Measurements from ENCODE around the gene SNRK.

The SNRK gene

DNA sequence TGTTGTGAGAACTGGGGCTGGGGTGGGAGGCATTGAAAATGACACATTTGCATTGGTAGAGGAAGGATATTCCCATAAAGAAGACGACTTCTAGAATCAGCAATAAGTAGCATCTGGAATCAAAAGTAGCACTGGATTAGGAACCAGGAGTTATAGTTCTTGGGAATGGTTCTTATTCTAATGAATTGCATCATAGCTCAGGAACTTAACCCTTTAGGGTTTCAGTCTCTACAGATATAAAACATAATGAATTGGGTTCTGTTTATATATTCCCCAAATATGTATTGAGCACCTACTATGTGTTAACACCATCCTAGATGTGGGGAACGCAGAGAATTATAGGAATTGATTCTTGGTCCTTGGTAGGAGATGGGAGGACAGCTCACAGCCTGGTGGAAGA lies 16.3 kb upstream of the SNRK start:
- DNase-seq (ENCODE audit: low read depth) = no peak

GRCh38 chr3:43273416-43273815 lies 12.9 kb upstream of the SNRK start:
- no peak for DNase-seq (ENCODE audit: low read depth)

DNA sequence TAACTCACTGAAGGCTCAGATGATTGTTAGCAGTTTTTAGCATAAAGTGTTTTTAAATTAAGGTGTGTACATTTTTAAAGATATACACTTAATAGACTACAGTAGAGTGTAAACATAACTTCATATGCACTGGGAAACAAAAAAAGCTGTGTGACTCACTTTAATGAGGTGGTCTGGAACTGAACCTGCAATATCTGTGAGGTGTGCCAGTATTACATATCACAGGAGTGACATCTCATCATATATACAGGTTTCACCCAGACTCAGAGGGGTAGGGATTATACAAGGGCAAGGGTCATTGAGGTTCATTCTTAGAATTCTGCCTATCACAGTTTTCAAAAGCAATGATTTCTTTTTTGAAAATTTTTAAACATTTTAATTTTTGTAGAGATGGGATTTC lies 7.3 kb upstream of the SNRK start:
- no peak for DNase-seq (ENCODE audit: low read depth)

DNA sequence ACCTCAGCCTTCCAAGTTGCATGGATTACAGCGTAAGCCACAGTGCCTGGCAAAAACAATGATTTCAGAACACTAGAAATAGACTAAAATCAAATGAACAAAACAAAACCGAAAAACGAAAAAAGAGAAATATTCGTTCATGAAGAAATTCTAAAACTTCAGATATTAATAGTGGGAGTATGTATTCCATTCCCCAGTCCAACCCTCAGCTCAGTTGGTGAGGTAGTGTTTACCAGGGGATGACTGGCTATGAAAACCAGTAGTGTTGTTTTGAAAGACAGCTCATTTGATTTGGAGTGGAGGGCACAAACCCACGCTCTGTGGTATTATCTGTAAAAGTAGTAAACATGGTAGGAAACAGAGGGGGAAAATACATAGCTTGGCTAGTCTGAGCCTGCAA lies 6.8 kb upstream of the SNRK start:
- no peak for DNase-seq (ENCODE audit: low read depth)

DNA sequence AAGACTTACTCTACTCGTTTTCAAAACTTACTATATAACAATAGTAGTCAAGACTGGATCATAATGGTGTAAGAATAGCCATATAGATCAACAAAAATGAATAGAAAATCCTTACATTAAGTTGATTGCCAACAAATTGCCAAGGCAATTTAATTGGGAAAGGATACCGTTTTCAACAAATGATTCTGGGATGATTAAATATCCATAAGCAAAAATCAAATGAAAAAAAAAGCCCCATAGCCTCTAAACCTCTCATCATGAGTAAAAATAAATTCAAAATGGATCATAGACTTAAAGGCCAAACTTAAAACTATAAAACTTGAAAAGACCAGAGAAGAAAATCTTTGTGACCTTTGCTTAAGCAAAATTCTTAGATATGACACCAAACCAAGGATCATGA lies 5.3 kb upstream of the SNRK start:
- no peak for DNase-seq (ENCODE audit: low read depth)

DNA sequence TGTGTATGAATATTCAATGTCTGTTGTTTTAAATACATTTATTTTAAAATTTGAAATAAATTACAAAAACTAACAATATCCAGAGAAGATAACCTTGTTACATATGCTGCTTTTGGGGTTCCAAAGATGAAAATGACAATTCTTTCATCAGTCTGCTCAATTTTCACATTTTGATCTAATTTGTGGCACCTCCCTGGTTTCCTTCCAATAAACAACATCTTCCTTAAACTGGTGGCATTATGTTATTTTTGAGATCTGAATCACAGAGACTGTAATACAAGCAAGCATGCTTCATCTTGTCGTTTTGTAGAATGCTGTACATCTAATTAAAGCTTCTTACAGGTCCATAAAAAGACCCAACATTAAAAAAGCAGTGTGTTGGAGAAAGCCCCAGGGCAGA lies 2.2 kb upstream of the SNRK start:
- no peak for DNase-seq (ENCODE audit: low read depth)

DNA sequence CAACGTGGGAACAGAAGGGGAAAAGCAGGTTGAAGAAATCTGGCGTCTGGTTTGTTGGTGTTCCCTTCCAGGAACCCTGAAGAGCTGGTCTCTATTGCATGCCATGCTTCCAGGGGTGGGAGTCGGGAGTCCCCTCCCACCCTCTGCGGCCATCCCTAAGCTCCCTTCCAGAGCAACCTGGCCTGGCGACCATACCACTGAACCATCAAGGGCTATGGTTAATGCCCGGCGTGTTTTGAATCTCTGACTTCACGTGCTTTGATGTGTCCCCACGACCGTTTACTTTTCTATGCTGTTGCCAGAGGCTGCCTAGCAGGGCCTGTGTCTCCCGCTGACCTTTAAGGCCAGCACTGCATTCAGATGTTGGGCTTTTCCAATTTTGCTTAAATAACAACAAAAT lies 696 bp upstream of the SNRK start:
- no peak for DNase-seq (ENCODE audit: low read depth)

DNA sequence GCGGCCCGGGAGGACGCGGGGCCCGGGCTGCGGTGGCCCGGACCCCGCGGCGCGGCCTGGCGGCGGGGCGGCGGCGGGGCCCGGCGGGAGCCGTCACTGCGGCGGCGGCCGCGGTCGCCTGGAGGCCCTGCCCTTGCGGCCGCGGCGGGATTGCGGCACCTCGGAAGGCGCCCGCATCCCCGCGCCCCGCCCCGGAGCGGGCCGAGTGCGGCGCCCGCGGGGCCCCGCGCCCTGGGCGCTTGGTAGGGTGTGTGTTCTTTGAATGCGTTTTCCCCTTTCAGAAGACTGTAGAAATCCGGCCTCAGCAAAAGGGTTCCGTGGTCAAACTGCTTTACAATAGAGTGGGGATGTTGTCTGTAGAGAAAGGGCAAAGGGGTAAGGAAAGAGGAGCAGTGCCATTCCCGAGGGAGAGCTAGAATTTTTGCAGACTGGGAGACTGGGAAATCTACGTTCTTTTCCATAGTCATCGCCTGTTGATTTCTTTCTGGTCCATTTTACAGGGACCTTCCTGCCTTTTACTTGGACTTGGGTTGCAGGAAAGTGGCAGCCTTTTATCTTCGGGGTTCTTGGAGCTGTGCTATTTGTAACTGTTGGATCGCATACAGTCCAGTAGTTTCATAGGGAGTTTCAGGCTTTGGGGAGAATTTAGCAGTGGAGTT lies 630 bp downstream of the SNRK start:
- peak; percentile 20 for DNase-seq (ENCODE audit: low read depth)

- no peak for DNase-seq (ENCODE audit: low read depth)
These were observed 1.1 kb downstream of the SNRK start for GRCh38 chr3:43287500-43287873.

- no peak for DNase-seq (ENCODE audit: low read depth)
These were observed 2.0 kb downstream of the SNRK start for GRCh38 chr3:43288366-43288765.

GRCh38 chr3:43288850-43289249 lies 2.5 kb downstream of the SNRK start:
- no peak for DNase-seq (ENCODE audit: low read depth)

GRCh38 chr3:43289401-43289800 lies 3.1 kb downstream of the SNRK start:
- no peak for DNase-seq (ENCODE audit: low read depth)

- no peak for DNase-seq (ENCODE audit: low read depth)
These were observed 3.6 kb downstream of the SNRK start for GRCh38 chr3:43289841-43290470.

DNA sequence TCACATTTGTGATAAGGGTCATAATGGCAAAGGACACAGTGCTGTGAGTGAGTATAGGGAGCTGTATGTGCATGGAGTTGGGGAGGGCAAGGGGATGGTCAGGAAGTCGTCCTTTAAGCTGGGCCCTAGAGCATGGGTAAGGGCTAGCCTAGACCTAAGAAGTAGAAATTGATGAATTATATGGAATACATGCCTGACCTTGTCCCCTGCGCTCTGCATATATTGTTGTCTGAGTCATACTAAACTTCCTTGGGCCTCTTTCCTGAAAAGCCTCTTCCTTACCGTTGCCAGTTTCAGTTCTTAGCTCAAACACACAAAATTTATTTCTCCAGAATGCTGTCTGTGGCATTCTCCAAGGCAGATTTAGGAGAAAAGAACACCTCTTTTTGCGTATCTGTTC lies 4.6 kb downstream of the SNRK start:
- no peak for DNase-seq (ENCODE audit: low read depth)

GRCh38 chr3:43291546-43291945 lies 5.2 kb downstream of the SNRK start:
- DNase-seq (ENCODE audit: low read depth) = no peak

GRCh38 chr3:43294975-43295374 lies 8.6 kb downstream of the SNRK start:
- DNase-seq (ENCODE audit: low read depth) = no peak

DNA sequence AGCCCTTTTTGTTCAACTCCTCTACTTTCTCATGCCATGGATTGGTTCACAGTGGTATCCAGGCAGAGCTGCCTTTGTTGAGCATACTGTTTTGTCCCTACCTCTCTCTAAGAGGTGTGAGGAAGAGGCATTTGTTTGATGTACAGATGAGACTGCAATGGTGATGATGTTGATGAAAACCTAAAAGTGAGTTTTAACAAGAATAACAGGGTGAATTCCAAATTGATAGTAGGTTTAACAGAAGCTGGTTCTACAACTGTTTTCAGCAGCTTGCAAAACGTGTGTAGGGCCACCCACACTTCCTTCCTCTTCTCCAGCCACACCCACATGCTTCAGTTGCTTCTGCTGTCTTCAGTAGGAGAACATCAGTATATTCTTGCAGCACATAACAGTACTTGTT lies 10.2 kb downstream of the SNRK start:
- DNase-seq (ENCODE audit: low read depth) = no peak

GRCh38 chr3:43298292-43298691 lies 12.0 kb downstream of the SNRK start:
- no peak for DNase-seq (ENCODE audit: low read depth)

- no peak for DNase-seq (ENCODE audit: low read depth)
These were observed 12.4 kb downstream of the SNRK start for GRCh38 chr3:43298761-43299160.

DNA sequence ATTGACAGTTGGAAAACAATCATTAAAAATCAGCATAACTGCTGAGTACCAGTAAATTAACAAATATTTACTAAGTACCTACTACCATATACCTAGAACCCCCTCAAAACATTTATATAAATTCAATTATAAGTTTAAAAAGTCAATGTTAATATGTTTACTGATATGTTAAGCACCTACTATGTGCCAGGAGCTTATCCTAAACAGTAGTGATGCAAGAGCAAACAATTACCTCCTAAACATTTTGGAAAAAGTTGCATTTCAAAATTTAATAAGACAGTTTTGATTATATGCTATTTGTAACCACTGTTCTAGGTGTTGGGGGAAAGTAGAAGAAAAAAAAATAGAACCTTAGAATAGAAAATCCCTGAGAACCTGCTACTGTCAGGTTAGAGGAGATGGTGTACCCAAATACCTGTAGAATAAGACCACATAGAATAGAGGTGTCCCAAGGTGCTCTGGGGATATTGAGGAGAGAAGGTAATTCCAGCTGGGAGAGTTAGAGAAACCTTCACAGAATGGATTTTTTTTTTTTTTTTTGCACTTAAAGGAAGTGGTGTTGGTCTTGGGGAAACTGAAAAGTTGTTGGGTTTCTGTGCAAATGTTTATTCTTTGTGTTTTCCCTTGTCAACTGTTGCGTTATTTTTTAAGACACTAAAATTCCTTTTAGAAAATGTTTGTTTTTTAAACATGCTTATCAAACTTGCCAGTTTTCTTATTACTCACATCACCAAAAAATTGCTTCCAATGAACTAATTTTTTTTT lies 16.0 kb downstream of the SNRK start:
- no peak for DNase-seq (ENCODE audit: low read depth)

- DNase-seq (ENCODE audit: low read depth) = no peak
These were observed 17.8 kb downstream of the SNRK start for GRCh38 chr3:43304126-43304525.

DNA sequence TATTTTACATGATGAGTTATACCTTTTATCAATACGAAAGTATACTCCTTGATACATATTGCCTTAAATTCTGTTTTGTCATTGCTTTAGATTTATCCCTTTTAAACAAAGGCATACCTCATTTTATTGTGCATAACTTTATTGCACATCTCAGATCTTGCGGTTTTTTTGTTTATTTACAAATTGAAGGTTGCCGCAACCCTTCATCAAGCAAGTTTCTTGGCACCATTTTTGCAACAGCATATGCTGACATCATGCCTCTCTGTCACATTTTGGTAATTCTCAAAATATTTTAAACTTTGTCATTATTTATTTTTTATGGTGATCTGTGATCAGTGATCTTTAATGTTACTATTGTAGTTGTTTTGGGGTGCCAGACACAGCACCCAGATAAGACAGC lies 20.9 kb downstream of the SNRK start:
- no peak for DNase-seq (ENCODE audit: low read depth)

- DNase-seq (ENCODE audit: low read depth) = no peak
These were observed 21.3 kb downstream of the SNRK start for GRCh38 chr3:43307649-43308048.

Measured in activated T-cell treated with anti-CD3 and anti-CD28 coated beads for 48 hours (primary cell).